Epithelial cell of proximal tubule (primary cell): Measurements from ENCODE around the gene ABL2. TPM values are rescaled to one million over a fixed set of nuclear protein-coding genes. Genes with fewer than 3 reads are reported as not detected.

Experiments used
- DNase-seq: peaks from one replicate; pipeline ENCODE4 v3.0.0-alpha.2; 2011; ENCODE audit warnings: low read depth
- H3K4me3 ChIP-seq: 2 replicates; pipeline ENCODE4 v1.5.1; 2011; ENCODE audit warnings: low read depth, mild to moderate bottlenecking, low read length
- CTCF ChIP-seq: conservative IDR thresholded peaks from 2 replicates; pipeline ENCODE4 v1.5.1; 2012; ENCODE audit warnings: low read depth, mild to moderate bottlenecking, low read length
- total RNA-seq: library from RNA; depleted of rRNA; stranded (reverse); fragments of >200 nt; gene quantifications from 2 replicates; pipeline ENCODE4 v1.2.3, GENCODE V29; 2015

The ABL2 gene
- total RNA-seq, 1 donor from 2014 or later, result 12.2 TPM

DNA sequence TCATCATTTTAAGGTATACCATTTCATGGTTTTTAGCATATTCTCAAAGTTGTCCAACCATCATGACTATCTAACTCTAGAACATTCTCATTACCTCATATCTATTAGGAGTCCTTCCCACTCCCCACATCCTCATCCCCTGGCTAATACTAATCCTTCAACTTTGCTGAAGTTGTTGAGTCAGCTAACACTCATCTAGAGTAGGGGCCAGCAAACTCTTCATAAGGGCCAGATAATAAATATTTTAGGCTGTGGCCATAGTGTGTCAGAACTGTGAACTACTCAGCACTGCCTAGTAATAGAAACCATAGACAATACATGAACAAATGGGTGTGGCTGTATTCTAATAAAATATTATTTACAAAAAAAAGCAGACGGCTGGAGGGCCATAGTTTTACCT, 104.6 kb downstream of the ABL2 start:
- no peak overlapping the region for H3K4me3 ChIP-seq
- no peak for TF ChIP-seq CTCF
- DNase-seq, result no peak

DNA sequence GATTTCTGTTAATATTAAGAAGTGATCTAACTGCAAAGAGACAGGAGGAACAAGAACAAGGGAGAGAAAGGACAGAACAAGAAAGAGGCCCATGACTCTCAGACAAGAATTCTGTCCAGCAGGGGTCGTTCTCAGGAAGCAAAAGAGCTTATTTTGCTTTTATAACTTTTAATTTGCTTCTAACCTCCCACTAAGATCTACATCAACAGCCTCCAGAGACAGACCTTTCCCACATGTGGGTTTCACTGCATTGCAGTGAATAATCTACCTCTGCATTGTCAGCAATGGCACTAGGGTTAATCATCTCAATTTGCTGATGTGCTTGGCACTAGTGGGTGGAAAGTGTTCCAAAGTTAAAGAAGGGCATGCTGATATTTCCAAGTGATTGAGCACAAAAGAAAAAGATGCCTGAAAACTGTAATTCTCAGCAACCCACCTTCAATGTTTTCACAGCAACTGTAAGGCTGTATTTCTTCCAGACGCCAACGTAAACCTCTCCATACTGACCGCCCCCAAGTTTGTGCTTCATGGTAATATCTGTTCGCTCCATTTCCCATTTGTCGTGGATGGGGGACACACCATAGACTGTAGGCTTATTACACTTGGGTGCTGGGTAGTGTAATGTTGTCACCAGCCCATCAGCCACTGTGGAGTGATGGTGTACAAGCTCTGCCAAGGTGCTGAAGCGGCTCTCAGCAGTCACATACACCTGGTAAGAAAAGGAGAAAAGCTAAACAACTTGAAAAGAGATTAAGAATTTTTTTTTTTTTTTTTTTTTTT, 108.1 kb downstream of the ABL2 start:
- peak; percentile 64 for TF ChIP-seq CTCF
- DNase-seq, result no peak
- H3K4me3 ChIP-seq, result no peak overlapping the region

GRCh38 chr1:179120736-179121135, 108.7 kb downstream of the ABL2 start:
- no peak overlapping the region for H3K4me3 ChIP-seq
- no peak for DNase-seq
- TF ChIP-seq CTCF, result no peak

GRCh38 chr1:179119513-179119912, 110.0 kb downstream of the ABL2 start:
- TF ChIP-seq CTCF, result no peak
- H3K4me3 ChIP-seq, result no peak overlapping the region
- no peak for DNase-seq

DNA sequence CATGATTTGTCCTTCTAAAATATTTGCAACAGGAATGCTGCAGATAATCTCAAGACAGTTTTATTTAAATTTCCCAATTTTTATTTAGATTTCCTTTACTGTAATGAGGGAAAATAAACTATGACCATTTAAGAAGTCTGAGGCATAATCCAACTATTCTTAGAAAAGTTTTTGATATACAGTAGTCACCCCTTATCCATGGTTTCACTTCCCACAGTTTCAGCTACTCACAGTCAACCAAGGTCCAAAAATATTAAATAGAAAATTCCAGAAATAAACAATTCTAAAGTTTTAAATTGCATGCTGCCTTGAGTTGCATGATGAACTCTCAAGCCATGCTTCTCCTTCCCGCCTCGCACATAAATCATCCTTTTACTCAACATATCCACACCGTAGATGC, 114.3 kb downstream of the ABL2 start:
- TF ChIP-seq CTCF, result no peak
- DNase-seq, result no peak
- H3K4me3 ChIP-seq, result no peak overlapping the region

DNA sequence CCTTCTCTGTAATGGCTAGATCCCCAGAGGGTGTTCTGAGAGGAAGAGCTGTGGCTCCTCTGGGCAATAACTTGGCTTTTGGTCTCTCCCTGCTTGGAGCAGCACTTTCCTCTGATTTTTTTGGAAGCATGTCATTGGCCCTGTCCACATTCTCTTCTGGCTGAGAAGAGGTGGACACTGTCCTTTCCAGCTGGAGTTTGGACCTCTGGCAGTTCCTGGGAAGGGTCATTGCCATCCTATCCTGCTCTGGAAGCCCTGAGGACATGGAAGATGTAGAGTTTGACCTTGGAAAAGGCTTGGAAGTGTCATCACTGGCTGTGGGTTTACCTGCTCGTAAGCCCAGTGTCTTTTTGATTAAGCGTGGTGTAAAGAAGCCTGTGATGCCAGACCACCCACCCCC, 120.8 kb downstream of the ABL2 start:
- DNase-seq, result no peak
- TF ChIP-seq CTCF, result no peak
- H3K4me3 ChIP-seq, result no peak overlapping the region
